Heart right ventricle (tissue), 16 donors: Measurements from ENCODE around the gene RBM4B. TPM values are rescaled to one million over a fixed set of nuclear protein-coding genes. Genes with fewer than 3 reads are reported as not detected.

Experiments
- ATAC-seq, 8 donors: fragments of 200-7000 bp; cut with Tn5 transposase; one replicate each; pipeline ENCODE4 v1.9.1; 2020; ENCODE audit warnings: mild to moderate bottlenecking in 8 of 8, moderate library complexity in 8 of 8, moderate number of reproducible peaks in 1 of 8
- DNase-seq, 2 donors: peaks; one replicate each; pipeline ENCODE4 v3.0.0-alpha.2; 2020
- H3K27ac ChIP-seq, 10 donors: fragments of 200-600 bp; sonication (generic) in 2 of 10; one replicate each; pipeline versions ENCODE4 v1.5.0 to v1.8.0; 2020 to 2022; ENCODE audit warnings: mild to moderate bottlenecking in 3 of 10
- H3K27me3 ChIP-seq, 7 donors: fragments of 200-600 bp; one replicate each; pipeline ENCODE4 v1.8.0; 2021 to 2022; ENCODE audit warnings: mild to moderate bottlenecking in 2 of 7
- H3K36me3 ChIP-seq, 9 donors: fragments of 200-600 bp; sonication (generic) in 1 of 9; one replicate each; pipeline versions ENCODE4 v1.5.0 to v1.8.0; 2020 to 2022; ENCODE audit warnings: mild to moderate bottlenecking in 2 of 9
- H3K4me1 ChIP-seq, 9 donors: fragments of 200-600 bp; sonication (generic) in 1 of 9; one replicate each; pipeline versions ENCODE4 v1.5.0 to v1.8.0; 2020 to 2022; ENCODE audit warnings: mild to moderate bottlenecking in 4 of 9
- H3K4me3 ChIP-seq, 10 donors: fragments of 200-600 bp; sonication (generic) in 2 of 10; one replicate each; pipeline versions ENCODE4 v1.5.0 to v1.8.0; 2020 to 2022; ENCODE audit warnings: mild to moderate bottlenecking in 7 of 10, moderate library complexity in 2 of 10
- H3K9me3 ChIP-seq, 11 donors: fragments of 200-600 bp in 10 of 11; sonication (generic) in 2 of 11; one replicate each; pipeline versions ENCODE4 v1.5.0 to v1.8.0; 2013 to 2022; ENCODE audit warnings: mild to moderate bottlenecking in 2 of 11, control low read depth in 1 of 11, moderate library complexity in 1 of 11
- CTCF ChIP-seq, 9 donors: fragments of 200-600 bp; sonication (generic) in 2 of 9; IDR thresholded peaks; one replicate each; pipeline versions ENCODE4 v1.5.0 to v1.8.0; 2021 to 2022; ENCODE audit warnings: antibody characterized with exemption in 9 of 9, mild to moderate bottlenecking in 5 of 9, moderate library complexity in 1 of 9
- WGBS, 2 donors: extraction: QIAGEN DNeasy Blood & Tissue Kit; methylation state at CpG; one replicate each; pipeline ENCODE4 v1.1.7; 2013; ENCODE audit warnings: inconsistent platforms in 1 of 2; 5-methylcytosine and 5-hydroxymethylcytosine counted together
- intact Hi-C, 10 donors: fragments of 100-400 bp; cut with DNase I; formaldehyde crosslinking; loops; one replicate each; pipeline versions ENCODE4 v1.11.1 to v1.14.2; 2022
- polyA plus RNA-seq, 2 donors: library from polyadenylated mRNA; stranded (reverse); fragments of 200-250 nt; gene quantifications; one replicate each; pipeline ENCODE4 v1.2.3, GENCODE V29; 2013
- total RNA-seq, 10 donors: library from RNA; stranded (reverse); fragmentation: NEBNext Ultra II Directional in 3 of 10; extraction: Animal tissue kit (Norgen Biotek cat#: 25700) in 3 of 10; gene quantifications; one replicate each; pipeline versions ENCODE4 v1.2.1 to v1.2.4, GENCODE V29; 2021 to 2023
- donor health status: Arrhythmogenic right ventricular cardiomyopathy.
- donor health status: ischemic (EF 13 %, LVEDD 7.1; RV severe dilation, severe dysfunction).
- donor health status: healthy with polysubstance abuse.
- donor health status: DM: no; HTN: yes; CAD: no.
- donor health status: DM: no; HTN: no; CAD: no.
- donor health status: ischemic (EF 25% LVEDD 6.9; RV normal size, moderate dysfunction).
- donor health status: ischemic (EF 25% LVEDD 5.7; RV mildly dilated, moderate dysfunction).
- donor health status: healthy.
- donor health status: DM: yes; HTN: yes; CAD: no.
- donor health status: Ischemic cardiomyopathy.
- donor health status: ischemic (EF 35%, LVEDD 5.7; RV mildly dilated, moderate dysfunction).
- donor health status: nonischemic (EF 11% LVEDD 7.7; RV severe dilation, severe dysfunction).
- donor health status: DM: yes; HTN: yes; CAD: no.
- donor health status: PGD.
- donor health status: ischemic (EF 29% LVEDD 5.4; RV normal size, mild dysfunction).
- donor health status: nonischemic (EF 23%, LVEDD 6.1; RV moderate dilation, normal function).

RBM4B gene
- total and polyA plus RNA-seq, 12 donors: 5.7 to 12.6 (median 9.0) TPM

GRCh38 chr11:66686100-66686785 is 8.6 kb upstream of the RBM4B start:
- H3K4me3 ChIP-seq: no peak overlapping the region
- H3K36me3 ChIP-seq: peaks cover 0 to 5% (median 0%) of the 10 kb centered on the region in 9 donors
- H3K4me1 ChIP-seq: no peaks in the 10 kb centered on the region
- no peaks in the 10 kb centered on the region for H3K9me3 ChIP-seq
- DNase-seq (no peak), ATAC-seq (peak in 3 of 8 donors; percentile 7 to 28 (median 19))
- no peaks in the 10 kb centered on the region for H3K27me3 ChIP-seq
- intact Hi-C loops: loop anchor here in 3 of 10 donors (5.0 to 10.0 kb wide), 3 partner anchors 114 to 281 kb away; no protein-coding TSS in a partner anchor
- WGBS, 2 donors: 88 to 90% methylated on average over 15 of the region's 15 CpGs
- no peak overlapping the region for H3K27ac ChIP-seq
- no peak for TF ChIP-seq CTCF (IDR thresholded peaks at IDR 0.05)

- Histone ChIP-seq H3K9me3 (no peaks in the 10 kb centered on the region), H3K27me3 (no peaks in the 10 kb centered on the region), H3K4me3 (no peak overlapping the region), H3K36me3 (peaks cover 0 to 5% (median 0%) of the 10 kb centered on the region in 9 donors), H3K4me1 (no peaks in the 10 kb centered on the region), H3K27ac (no peak overlapping the region)
- ATAC-seq (no peak), DNase-seq (no peak)
- no peak for TF ChIP-seq CTCF (IDR thresholded peaks at IDR 0.05)
- 87 to 89% methylated on average over 27 of the region's 27 CpGs for WGBS, 2 donors
- intact Hi-C loops: loop anchor here in 3 of 10 donors (5.0 to 10.0 kb wide), 3 partner anchors 113 to 281 kb away; no protein-coding TSS in a partner anchor
These were observed 7.8 kb upstream of the RBM4B start for GRCh38 chr11:66685276-66686099.

DNA sequence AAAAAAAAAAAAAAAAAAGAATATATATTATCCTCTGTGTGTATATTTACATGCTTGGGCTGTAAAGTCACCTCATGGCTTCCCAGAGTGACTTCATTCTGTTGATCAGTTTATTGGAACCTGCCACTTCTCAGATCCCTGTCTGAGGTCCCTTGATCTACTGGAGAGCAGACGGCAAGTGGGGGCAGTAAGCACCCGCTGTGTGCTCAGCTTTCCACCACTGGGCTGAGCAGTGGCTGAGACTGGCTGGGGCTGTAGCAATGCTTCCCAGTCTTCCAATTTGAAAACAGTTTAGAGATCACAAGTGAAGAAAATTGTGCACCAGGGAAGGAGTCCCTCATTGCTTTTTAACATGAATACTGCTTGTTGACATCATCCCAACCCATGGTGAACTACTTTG is 6.9 kb upstream of the RBM4B start:
- Histone ChIP-seq H3K27ac (no peak overlapping the region), H3K36me3 (peaks cover 0 to 5% (median 0%) of the 10 kb centered on the region in 9 donors), H3K27me3 (no peaks in the 10 kb centered on the region), H3K4me1 (no peaks in the 10 kb centered on the region), H3K9me3 (no peaks in the 10 kb centered on the region), H3K4me3 (no peak overlapping the region)
- intact Hi-C loops: loop anchor here in 3 of 10 donors (5.0 to 10.0 kb wide), 3 partner anchors 112 to 280 kb away; no protein-coding TSS in a partner anchor
- ATAC-seq (no peak), DNase-seq (no peak)
- TF ChIP-seq CTCF (IDR thresholded peaks at IDR 0.05): no peak
- WGBS, 2 donors: 94 to 98% methylated on average over 2 of the region's 2 CpGs

GRCh38 chr11:66683877-66684276 is 6.2 kb upstream of the RBM4B start:
- Histone ChIP-seq H3K4me1 (peaks cover 0 to 2% (median 0%) of the 10 kb centered on the region in 9 donors), H3K9me3 (no peaks in the 10 kb centered on the region), H3K27me3 (no peaks in the 10 kb centered on the region), H3K36me3 (peaks cover 0 to 5% (median 0%) of the 10 kb centered on the region in 9 donors), H3K4me3 (no peak overlapping the region), H3K27ac (no peak overlapping the region)
- intact Hi-C loops: loop anchor here in 3 of 10 donors (10.0 kb wide), 2 partner anchors 269 to 279 kb away; no protein-coding TSS in a partner anchor
- DNase-seq (no peak), ATAC-seq (no peak)
- no peak for TF ChIP-seq CTCF (IDR thresholded peaks at IDR 0.05)
- 82 to 89% methylated on average over 8 of the region's 8 CpGs for WGBS, 2 donors
